HepG2 (cell line): Measurements from ENCODE around the gene PPA2. TPM values are rescaled to one million over a fixed set of nuclear protein-coding genes. Genes with fewer than 3 reads are reported as not detected.
A peak's percentile ranks its signal among the peaks of the same experiment; 100 is the strongest.

Experiments used
- ATF7 ChIP-seq, 2 experiments: fragments of 450-650 bp in 1 of 2; sonication (generic) in 1 of 2; formaldehyde crosslinking in 1 of 2; IDR thresholded peaks; 2 replicates each; pipeline versions ENCODE4 v1.4.0 to v1.6.1; 2016 to 2020; ENCODE audit warnings: antibody characterized with exemption in 1 of 2, mild to moderate bottlenecking in 1 of 2, missing genetic modification reagents in 1 of 2
- ATF7-NPFF ChIP-seq: sonication (generic); formaldehyde crosslinking; IDR thresholded peaks from 2 replicates; pipeline ENCODE4 v1.8.1; 2023; ENCODE audit warnings: mild to moderate bottlenecking, low read depth, missing genetic modification reagents, moderate library complexity
- DNMT3B ChIP-seq: conservative IDR thresholded peaks from 2 replicates; pipeline ENCODE4 v1.6.1; 2016; ENCODE audit warnings: missing biosample characterization, control low read depth
- MBD4 ChIP-seq: IDR thresholded peaks from 2 replicates; pipeline ENCODE4 v1.6.1; 2012; ENCODE audit warnings: low read length, inconsistent platforms, borderline replicate concordance
- MEF2D ChIP-seq: sonication (generic); formaldehyde crosslinking; IDR thresholded peaks from 2 replicates; pipeline ENCODE4 v1.5.1; 2020; ENCODE audit warnings: mild to moderate bottlenecking, missing genetic modification reagents
- PLRG1 ChIP-seq: fragments of 450-650 bp; conservative IDR thresholded peaks from 2 replicates; pipeline ENCODE4 v1.6.1; 2016
- RELA ChIP-seq: sonication (generic); formaldehyde crosslinking; IDR thresholded peaks from 2 replicates; pipeline ENCODE4 v1.4.0; 2020; ENCODE audit warnings: missing genetic modification reagents
- SKI ChIP-seq: fragments of 450-650 bp; IDR thresholded peaks from one replicate; pipeline ENCODE4 v1.6.1; 2018; ENCODE audit warnings: mild to moderate bottlenecking; ENCODE audit not compliant: partially characterized antibody
- ZFP90 ChIP-seq: sonication (generic); formaldehyde crosslinking; IDR thresholded peaks from 2 replicates; pipeline ENCODE4 v1.8.0; 2022; ENCODE audit warnings: missing genetic modification reagents, mild to moderate bottlenecking, inconsistent platforms, borderline replicate concordance
- ZNF251 ChIP-seq: sonication (generic); formaldehyde crosslinking; IDR thresholded peaks from 2 replicates; pipeline ENCODE4 v1.9.0; 2021; ENCODE audit warnings: mild to moderate bottlenecking, missing genetic modification reagents
- ZNF552 ChIP-seq: sonication (generic); formaldehyde crosslinking; IDR thresholded peaks from 2 replicates; pipeline ENCODE4 v1.9.0; 2022; ENCODE audit warnings: missing genetic modification reagents, mild to moderate bottlenecking, borderline replicate concordance
- ZNF792 ChIP-seq: IDR thresholded peaks from 2 replicates; pipeline ENCODE4 v1.6.1; 2016
- ZNF83 ChIP-seq: sonication (generic); formaldehyde crosslinking; IDR thresholded peaks from 2 replicates; pipeline ENCODE4 v1.4.0; 2020; ENCODE audit warnings: missing genetic modification reagents, mild to moderate bottlenecking, borderline replicate concordance
- ZNF839 ChIP-seq: sonication (generic); formaldehyde crosslinking; IDR thresholded peaks from 2 replicates; pipeline ENCODE4 v1.4.0; 2020; ENCODE audit warnings: missing genetic modification reagents, mild to moderate bottlenecking, borderline replicate concordance
- polyA plus RNA-seq, 8 experiments: library from polyadenylated mRNA; depleted of rRNA in 3 of 8; stranded (reverse) in 7 of 8; unstranded in 1 of 8; fragments of >200 nt; fragmentation: Illumina TruSeq in 4 of 8; extraction: Trizol in 4 of 8; gene quantifications; 2 replicates each; pipeline versions ENCODE4 v1.2.1 to v1.2.3, GENCODE V29; 2011 to 2016; ENCODE audit warnings: low read depth in 4 of 8, missing spikeins in 1 of 8, mixed read lengths in 1 of 8; ENCODE audit not compliant: insufficient read depth in 1 of 8
- total RNA-seq, 5 experiments: library from RNA; depleted of rRNA; stranded (reverse); fragments of >200 nt; fragmentation: Illumina TruSeq; extraction: Trizol; gene quantifications; 2 replicates each; pipeline ENCODE4 v1.2.3, GENCODE V29; 2016; ENCODE audit warnings: low read depth in 1 of 5
- TF ChIP-seq, protein P1 (sequence below): sonication (generic); formaldehyde crosslinking; conservative IDR thresholded peaks from 2 replicates; pipeline ENCODE4 v1.4.0; 2020; ENCODE audit warnings: missing genetic modification reagents
- TF ChIP-seq, protein P2 (sequence below): sonication (generic); formaldehyde crosslinking; IDR thresholded peaks from 2 replicates; pipeline ENCODE4 v1.4.0; 2020; ENCODE audit warnings: missing genetic modification reagents
- TF ChIP-seq, protein P3 (sequence below): sonication (generic); formaldehyde crosslinking; IDR thresholded peaks from 2 replicates; pipeline ENCODE4 v1.4.0; 2020; ENCODE audit warnings: mild to moderate bottlenecking, missing genetic modification reagents
- TF ChIP-seq, protein P4 (sequence below): sonication (generic); formaldehyde crosslinking; IDR thresholded peaks from 2 replicates; pipeline ENCODE4 v1.5.1; 2020; ENCODE audit warnings: missing genetic modification reagents, mild to moderate bottlenecking, borderline replicate concordance

The PPA2 gene
- total and polyA plus RNA-seq, 2 of the 13 experiments (the other 11 are each of a cell fraction or from before 2014, with no cell fraction given): 44.2 to 70.6 TPM

DNA sequence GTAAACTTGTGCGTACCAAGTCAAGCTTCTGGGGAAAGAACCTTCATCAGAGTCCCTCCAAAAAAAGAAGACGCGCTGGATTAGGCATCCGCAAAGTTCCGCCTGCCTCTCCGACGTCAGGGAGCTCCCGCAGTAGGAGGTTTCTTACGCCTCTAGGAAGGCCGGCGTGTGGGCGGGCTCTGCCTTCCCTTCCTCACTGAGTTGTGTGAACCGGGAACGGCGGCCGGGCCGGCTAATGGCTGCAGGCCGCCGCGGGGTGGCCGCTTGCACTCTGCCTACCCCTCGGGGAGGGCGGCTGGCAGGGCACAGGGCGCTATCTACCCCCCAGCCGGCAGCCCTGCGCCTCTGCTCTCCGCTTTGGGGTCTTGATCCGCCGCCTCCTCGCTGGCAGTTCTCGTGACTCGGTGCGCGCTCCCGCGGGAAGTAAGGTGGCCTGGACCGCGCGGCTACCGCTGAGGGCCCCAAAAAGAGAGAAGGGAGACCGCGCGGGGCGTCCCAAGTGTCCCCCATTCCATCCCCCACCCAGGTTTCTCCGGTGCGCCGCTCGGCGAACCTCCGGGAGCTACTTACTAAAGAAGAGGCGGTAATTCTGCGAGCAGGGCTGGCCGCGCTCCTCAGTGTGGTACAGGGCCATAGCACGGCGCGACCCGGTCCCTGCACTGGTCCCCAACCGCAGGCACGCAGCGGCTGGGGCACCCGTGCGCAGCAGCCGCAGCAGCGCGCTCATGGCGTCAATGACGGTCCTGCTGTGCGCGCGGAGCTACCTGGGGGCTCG is at the start of gene PPA2 (continued):
- TF ChIP-seq PLRG1: no peak
- TF ChIP-seq ZNF839 (CRISPR knock-in tag): peak; percentile 57; the same call in 1 of the 2 replicates
- peak; percentile 74 for TF ChIP-seq ATF7-NPFF
- 0 out of 2 replicates have a peak, but pooled peaks have one; percentile 29 for TF ChIP-seq ZNF792
- no peak for TF ChIP-seq ATF7 (IDR thresholded peaks at IDR 0.05)
- TF ChIP-seq ATF7 (CRISPR knock-in tag; IDR thresholded peaks at IDR 0.05): peak; percentile 45; the same call in 1 of the 2 replicates
- TF ChIP-seq ZNF83: no peak
- TF ChIP-seq ZFP90: 0 out of 2 replicates have a peak, but pooled peaks have one; percentile 64
- TF ChIP-seq, protein P1, sequence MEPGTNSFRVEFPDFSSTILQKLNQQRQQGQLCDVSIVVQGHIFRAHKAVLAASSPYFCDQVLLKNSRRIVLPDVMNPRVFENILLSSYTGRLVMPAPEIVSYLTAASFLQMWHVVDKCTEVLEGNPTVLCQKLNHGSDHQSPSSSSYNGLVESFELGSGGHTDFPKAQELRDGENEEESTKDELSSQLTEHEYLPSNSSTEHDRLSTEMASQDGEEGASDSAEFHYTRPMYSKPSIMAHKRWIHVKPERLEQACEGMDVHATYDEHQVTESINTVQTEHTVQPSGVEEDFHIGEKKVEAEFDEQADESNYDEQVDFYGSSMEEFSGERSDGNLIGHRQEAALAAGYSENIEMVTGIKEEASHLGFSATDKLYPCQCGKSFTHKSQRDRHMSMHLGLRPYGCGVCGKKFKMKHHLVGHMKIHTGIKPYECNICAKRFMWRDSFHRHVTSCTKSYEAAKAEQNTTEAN (CRISPR knock-in tag): peak; percentile 61
- TF ChIP-seq, protein P2, sequence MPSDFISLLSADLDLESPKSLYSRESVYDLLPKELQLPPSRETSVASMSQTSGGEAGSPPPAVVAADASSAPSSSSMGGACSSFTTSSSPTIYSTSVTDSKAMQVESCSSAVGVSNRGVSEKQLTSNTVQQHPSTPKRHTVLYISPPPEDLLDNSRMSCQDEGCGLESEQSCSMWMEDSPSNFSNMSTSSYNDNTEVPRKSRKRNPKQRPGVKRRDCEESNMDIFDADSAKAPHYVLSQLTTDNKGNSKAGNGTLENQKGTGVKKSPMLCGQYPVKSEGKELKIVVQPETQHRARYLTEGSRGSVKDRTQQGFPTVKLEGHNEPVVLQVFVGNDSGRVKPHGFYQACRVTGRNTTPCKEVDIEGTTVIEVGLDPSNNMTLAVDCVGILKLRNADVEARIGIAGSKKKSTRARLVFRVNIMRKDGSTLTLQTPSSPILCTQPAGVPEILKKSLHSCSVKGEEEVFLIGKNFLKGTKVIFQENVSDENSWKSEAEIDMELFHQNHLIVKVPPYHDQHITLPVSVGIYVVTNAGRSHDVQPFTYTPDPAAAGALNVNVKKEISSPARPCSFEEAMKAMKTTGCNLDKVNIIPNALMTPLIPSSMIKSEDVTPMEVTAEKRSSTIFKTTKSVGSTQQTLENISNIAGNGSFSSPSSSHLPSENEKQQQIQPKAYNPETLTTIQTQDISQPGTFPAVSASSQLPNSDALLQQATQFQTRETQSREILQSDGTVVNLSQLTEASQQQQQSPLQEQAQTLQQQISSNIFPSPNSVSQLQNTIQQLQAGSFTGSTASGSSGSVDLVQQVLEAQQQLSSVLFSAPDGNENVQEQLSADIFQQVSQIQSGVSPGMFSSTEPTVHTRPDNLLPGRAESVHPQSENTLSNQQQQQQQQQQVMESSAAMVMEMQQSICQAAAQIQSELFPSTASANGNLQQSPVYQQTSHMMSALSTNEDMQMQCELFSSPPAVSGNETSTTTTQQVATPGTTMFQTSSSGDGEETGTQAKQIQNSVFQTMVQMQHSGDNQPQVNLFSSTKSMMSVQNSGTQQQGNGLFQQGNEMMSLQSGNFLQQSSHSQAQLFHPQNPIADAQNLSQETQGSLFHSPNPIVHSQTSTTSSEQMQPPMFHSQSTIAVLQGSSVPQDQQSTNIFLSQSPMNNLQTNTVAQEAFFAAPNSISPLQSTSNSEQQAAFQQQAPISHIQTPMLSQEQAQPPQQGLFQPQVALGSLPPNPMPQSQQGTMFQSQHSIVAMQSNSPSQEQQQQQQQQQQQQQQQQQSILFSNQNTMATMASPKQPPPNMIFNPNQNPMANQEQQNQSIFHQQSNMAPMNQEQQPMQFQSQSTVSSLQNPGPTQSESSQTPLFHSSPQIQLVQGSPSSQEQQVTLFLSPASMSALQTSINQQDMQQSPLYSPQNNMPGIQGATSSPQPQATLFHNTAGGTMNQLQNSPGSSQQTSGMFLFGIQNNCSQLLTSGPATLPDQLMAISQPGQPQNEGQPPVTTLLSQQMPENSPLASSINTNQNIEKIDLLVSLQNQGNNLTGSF (CRISPR knock-in tag): no peak
- TF ChIP-seq, protein P3, sequence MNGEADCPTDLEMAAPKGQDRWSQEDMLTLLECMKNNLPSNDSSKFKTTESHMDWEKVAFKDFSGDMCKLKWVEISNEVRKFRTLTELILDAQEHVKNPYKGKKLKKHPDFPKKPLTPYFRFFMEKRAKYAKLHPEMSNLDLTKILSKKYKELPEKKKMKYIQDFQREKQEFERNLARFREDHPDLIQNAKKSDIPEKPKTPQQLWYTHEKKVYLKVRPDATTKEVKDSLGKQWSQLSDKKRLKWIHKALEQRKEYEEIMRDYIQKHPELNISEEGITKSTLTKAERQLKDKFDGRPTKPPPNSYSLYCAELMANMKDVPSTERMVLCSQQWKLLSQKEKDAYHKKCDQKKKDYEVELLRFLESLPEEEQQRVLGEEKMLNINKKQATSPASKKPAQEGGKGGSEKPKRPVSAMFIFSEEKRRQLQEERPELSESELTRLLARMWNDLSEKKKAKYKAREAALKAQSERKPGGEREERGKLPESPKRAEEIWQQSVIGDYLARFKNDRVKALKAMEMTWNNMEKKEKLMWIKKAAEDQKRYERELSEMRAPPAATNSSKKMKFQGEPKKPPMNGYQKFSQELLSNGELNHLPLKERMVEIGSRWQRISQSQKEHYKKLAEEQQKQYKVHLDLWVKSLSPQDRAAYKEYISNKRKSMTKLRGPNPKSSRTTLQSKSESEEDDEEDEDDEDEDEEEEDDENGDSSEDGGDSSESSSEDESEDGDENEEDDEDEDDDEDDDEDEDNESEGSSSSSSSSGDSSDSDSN (CRISPR knock-in tag): peak; percentile 97
- TF ChIP-seq DNMT3B (CRISPR knock-in tag): peak; percentile 81; the same call in 1 of the 2 replicates
- TF ChIP-seq ZNF552 (CRISPR knock-in tag): 0 out of 2 replicates have a peak, but pooled peaks have one; percentile 20
- TF ChIP-seq RELA (CRISPR knock-in tag): no peak
- no peak for TF ChIP-seq ZNF251
- no peak for TF ChIP-seq MBD4
- TF ChIP-seq, protein P4, sequence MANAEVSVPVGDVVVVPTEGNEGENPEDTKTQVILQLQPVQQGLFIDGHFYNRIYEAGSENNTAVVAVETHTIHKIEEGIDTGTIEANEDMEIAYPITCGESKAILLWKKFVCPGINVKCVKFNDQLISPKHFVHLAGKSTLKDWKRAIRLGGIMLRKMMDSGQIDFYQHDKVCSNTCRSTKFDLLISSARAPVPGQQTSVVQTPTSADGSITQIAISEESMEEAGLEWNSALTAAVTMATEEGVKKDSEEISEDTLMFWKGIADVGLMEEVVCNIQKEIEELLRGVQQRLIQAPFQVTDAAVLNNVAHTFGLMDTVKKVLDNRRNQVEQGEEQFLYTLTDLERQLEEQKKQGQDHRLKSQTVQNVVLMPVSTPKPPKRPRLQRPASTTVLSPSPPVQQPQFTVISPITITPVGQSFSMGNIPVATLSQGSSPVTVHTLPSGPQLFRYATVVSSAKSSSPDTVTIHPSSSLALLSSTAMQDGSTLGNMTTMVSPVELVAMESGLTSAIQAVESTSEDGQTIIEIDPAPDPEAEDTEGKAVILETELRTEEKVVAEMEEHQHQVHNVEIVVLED (CRISPR knock-in tag): peak; percentile 92
- TF ChIP-seq SKI: peak; percentile 51
- peak; percentile 44; the same call in 1 of the 2 replicates for TF ChIP-seq MEF2D (CRISPR knock-in tag)
